CD4-positive, alpha-beta T cell treated with Interleukin-15 for 4 hours (primary cell): ENCODE measurements around the gene MYO7A.

Source experiments
- DNase-seq: peaks from one replicate; pipeline ENCODE4 v3.0.0-alpha.2; 2020; ENCODE audit warnings: low spot score

MYO7A gene

GRCh38 chr11:77147668-77148321 lies 19.7 kb downstream of the MYO7A start:
- peak; percentile 18 for DNase-seq

GRCh38 chr11:77148963-77149715 lies 21.1 kb downstream of the MYO7A start:
- DNase-seq, result no peak

- DNase-seq, result no peak
Measured at GRCh38 chr11:77149716-77150392, 21.8 kb downstream of the MYO7A start.

- no peak for DNase-seq
Measured at GRCh38 chr11:77150836-77151235, 22.8 kb downstream of the MYO7A start.

GRCh38 chr11:77151804-77152509 lies 23.9 kb downstream of the MYO7A start:
- DNase-seq, result peak; percentile 19

- no peak for DNase-seq
Measured at GRCh38 chr11:77152846-77153245, 24.8 kb downstream of the MYO7A start.

- DNase-seq, result no peak
Measured at GRCh38 chr11:77153276-77154185, 25.5 kb downstream of the MYO7A start.

GRCh38 chr11:77154381-77155081 lies 26.5 kb downstream of the MYO7A start:
- DNase-seq, result no peak

GRCh38 chr11:77155082-77155475 lies 27.0 kb downstream of the MYO7A start:
- DNase-seq, result no peak

GRCh38 chr11:77155556-77156130 lies 27.6 kb downstream of the MYO7A start:
- DNase-seq, result no peak

GRCh38 chr11:77156396-77157195 lies 28.6 kb downstream of the MYO7A start:
- no peak for DNase-seq

GRCh38 chr11:77158041-77158695 lies 30.1 kb downstream of the MYO7A start:
- DNase-seq, result no peak

- no peak for DNase-seq
Measured at GRCh38 chr11:77159219-77159936, 31.3 kb downstream of the MYO7A start.

GRCh38 chr11:77159937-77160495 lies 32.0 kb downstream of the MYO7A start:
- no peak for DNase-seq

GRCh38 chr11:77163271-77163670 lies 35.2 kb downstream of the MYO7A start:
- no peak for DNase-seq

- no peak for DNase-seq
Measured at GRCh38 chr11:77165066-77165465, 37.0 kb downstream of the MYO7A start.

- no peak for DNase-seq
Measured at GRCh38 chr11:77166021-77166420, 38.0 kb downstream of the MYO7A start.

- DNase-seq, result no peak
Measured at GRCh38 chr11:77167111-77167626, 39.1 kb downstream of the MYO7A start.
